ENCODE measurements around the gene FOXRED1.

DNA sequence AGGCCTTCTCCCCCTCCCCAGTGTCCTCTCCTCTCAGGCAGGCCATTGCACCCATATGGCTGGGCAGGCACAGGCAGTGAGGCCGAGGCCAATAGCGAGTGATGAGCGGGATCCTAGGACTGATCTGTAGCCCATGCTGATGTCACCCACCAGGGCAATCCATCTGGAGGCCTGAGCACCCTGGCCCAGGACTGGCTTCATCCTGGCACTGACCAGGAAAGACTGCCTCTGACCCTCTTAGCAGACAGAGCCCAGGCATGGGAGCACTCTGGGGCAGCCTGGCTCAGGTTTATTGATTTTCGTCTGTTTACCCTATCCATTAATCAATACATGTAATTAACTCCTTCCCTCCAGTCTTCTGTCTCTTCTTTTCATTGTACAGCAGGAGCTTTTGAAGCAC, 8.8 kb downstream of the FOXRED1 start:
- TF ChIP-seq, protein P1, sequence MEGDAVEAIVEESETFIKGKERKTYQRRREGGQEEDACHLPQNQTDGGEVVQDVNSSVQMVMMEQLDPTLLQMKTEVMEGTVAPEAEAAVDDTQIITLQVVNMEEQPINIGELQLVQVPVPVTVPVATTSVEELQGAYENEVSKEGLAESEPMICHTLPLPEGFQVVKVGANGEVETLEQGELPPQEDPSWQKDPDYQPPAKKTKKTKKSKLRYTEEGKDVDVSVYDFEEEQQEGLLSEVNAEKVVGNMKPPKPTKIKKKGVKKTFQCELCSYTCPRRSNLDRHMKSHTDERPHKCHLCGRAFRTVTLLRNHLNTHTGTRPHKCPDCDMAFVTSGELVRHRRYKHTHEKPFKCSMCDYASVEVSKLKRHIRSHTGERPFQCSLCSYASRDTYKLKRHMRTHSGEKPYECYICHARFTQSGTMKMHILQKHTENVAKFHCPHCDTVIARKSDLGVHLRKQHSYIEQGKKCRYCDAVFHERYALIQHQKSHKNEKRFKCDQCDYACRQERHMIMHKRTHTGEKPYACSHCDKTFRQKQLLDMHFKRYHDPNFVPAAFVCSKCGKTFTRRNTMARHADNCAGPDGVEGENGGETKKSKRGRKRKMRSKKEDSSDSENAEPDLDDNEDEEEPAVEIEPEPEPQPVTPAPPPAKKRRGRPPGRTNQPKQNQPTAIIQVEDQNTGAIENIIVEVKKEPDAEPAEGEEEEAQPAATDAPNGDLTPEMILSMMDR (IDR thresholded peaks at IDR 0.05): no peak
- no peak for TF ChIP-seq POLR2AphosphoS5 (IDR thresholded peaks at IDR 0.05)
- no peak for TF ChIP-seq POLR2A (IDR thresholded peaks at IDR 0.05)

Measured in gastroesophageal sphincter (tissue), 3 donors.